ENCODE data around the gene IFNE.
"Not testable (repeated sequence)": the region's sequence is repeated elsewhere in the genome, so short reads cannot be mapped to it uniquely, and the experiment has no call there.

The IFNE gene

GRCh38 chr9:21491756-21492155 lies 9.6 kb upstream of the IFNE start:
- FAIRE-seq, result no peak

GRCh38 chr9:21481470-21482056 lies 550 bp downstream of the IFNE start:
- FAIRE-seq, result no peak

GRCh38 chr9:21479152-21479702 lies 2.9 kb downstream of the IFNE start:
- FAIRE-seq, result no peak

- no peak for FAIRE-seq
Observed at GRCh38 chr9:21477466-21477865, 4.6 kb downstream of the IFNE start.

GRCh38 chr9:21473236-21473635 lies 8.9 kb downstream of the IFNE start:
- no peak for FAIRE-seq

GRCh38 chr9:21470126-21470525 lies 12.0 kb downstream of the IFNE start:
- no peak for FAIRE-seq

GRCh38 chr9:21465859-21466518 lies 16.1 kb downstream of the IFNE start:
- FAIRE-seq, result peak; percentile 95

GRCh38 chr9:21465138-21465537 lies 17.0 kb downstream of the IFNE start:
- FAIRE-seq, result no peak

- no peak for FAIRE-seq
Observed at GRCh38 chr9:21461377-21461776, 20.7 kb downstream of the IFNE start.

- FAIRE-seq, result no peak
Observed at GRCh38 chr9:21455320-21455719, 26.8 kb downstream of the IFNE start.

- no peak for FAIRE-seq
Observed at GRCh38 chr9:21454149-21454548, 28.0 kb downstream of the IFNE start.

GRCh38 chr9:21452681-21453080 lies 29.4 kb downstream of the IFNE start:
- no peak for FAIRE-seq

GRCh38 chr9:21450733-21451394 lies 31.2 kb downstream of the IFNE start:
- FAIRE-seq, result no peak

GRCh38 chr9:21449312-21449711 lies 32.8 kb downstream of the IFNE start:
- not testable (repeated sequence) for FAIRE-seq

- FAIRE-seq, result no peak
Observed at GRCh38 chr9:21443849-21444625, 38.1 kb downstream of the IFNE start.

- peak; percentile 11 for FAIRE-seq
Observed at GRCh38 chr9:21440139-21440538, 42.0 kb downstream of the IFNE start, which contains the start of gene IFNA1. Gene IFNA1, plus strand, starts transcription at chr9:21440439. Its CDS starts 69 bp downstream, at chr9:21440508.

- FAIRE-seq, result not testable (repeated sequence)
Observed at GRCh38 chr9:21435015-21435383, 47.1 kb downstream of the IFNE start.

- FAIRE-seq, result peak; percentile 78
Observed at GRCh38 chr9:21434202-21435014, 47.7 kb downstream of the IFNE start.

GRCh38 chr9:21432672-21433425 lies 49.3 kb downstream of the IFNE start:
- no peak for FAIRE-seq

All from A204.1 (cell line).